Subcutaneous adipose tissue (tissue), 4 donors: ENCODE data around the gene TNIP1. TPM values are rescaled to one million over a fixed set of nuclear protein-coding genes. Genes with fewer than 3 reads are reported as not detected.

Experiments used
- total RNA-seq, 4 donors: library from RNA; depleted of rRNA; stranded (reverse); fragments of >200 nt; gene quantifications; one replicate each; pipeline ENCODE4 v1.1.0, GENCODE V29; 2016
- TF ChIP-seq, protein P1 (sequence below): fragments of 450-650 bp; IDR thresholded peaks from one replicate; pipeline ENCODE4 v1.5.1; 2016; ENCODE audit warnings: low read depth, mild to moderate bottlenecking, control low read depth, antibody characterized with exemption, moderate library complexity

The TNIP1 gene
- total RNA-seq, 4 donors from 2014 or later, result 97.1 to 376 (median 190) TPM

DNA sequence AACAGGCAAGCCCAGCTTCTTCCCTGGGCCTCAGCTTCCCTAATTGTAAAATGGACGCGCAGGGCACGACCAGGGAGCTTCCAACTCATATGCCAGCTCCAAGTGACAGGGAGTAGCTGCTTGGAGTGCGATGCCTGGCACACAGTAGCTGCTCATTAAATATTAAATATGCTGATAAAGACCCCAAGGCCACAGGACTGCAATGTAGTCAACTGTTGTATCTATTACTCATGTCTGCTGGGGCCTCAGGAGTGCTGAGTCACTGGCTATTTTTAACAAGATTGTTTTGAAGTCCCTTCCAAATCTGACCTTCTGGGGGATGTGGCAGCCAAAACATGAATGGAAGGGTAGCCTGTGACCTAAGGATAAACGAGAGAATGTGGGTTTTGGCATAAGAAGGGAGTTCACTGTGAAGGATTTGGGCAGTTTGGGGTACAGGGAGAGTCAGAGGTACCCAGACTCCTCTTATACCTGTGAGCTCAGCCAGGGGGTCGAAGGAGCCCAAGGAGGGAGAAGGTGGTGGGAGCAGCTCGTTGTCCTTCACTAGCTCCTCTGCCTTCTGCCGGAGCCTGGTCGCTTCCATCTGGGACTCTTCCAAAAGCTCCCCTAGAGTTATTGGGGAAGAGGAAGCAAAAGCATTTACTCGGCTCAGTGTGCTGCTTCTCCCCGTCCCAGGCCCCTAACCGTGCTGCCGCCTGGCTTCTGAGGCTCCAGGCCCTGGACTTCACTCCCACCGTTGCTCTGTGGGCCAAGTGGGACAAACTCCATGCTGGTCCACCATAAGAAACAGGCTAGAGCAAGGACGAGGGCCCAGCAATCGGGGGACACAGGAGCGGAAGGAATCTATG, 17.5 kb downstream of the TNIP1 start:
- TF ChIP-seq, protein P1, sequence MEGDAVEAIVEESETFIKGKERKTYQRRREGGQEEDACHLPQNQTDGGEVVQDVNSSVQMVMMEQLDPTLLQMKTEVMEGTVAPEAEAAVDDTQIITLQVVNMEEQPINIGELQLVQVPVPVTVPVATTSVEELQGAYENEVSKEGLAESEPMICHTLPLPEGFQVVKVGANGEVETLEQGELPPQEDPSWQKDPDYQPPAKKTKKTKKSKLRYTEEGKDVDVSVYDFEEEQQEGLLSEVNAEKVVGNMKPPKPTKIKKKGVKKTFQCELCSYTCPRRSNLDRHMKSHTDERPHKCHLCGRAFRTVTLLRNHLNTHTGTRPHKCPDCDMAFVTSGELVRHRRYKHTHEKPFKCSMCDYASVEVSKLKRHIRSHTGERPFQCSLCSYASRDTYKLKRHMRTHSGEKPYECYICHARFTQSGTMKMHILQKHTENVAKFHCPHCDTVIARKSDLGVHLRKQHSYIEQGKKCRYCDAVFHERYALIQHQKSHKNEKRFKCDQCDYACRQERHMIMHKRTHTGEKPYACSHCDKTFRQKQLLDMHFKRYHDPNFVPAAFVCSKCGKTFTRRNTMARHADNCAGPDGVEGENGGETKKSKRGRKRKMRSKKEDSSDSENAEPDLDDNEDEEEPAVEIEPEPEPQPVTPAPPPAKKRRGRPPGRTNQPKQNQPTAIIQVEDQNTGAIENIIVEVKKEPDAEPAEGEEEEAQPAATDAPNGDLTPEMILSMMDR, result no peak

DNA sequence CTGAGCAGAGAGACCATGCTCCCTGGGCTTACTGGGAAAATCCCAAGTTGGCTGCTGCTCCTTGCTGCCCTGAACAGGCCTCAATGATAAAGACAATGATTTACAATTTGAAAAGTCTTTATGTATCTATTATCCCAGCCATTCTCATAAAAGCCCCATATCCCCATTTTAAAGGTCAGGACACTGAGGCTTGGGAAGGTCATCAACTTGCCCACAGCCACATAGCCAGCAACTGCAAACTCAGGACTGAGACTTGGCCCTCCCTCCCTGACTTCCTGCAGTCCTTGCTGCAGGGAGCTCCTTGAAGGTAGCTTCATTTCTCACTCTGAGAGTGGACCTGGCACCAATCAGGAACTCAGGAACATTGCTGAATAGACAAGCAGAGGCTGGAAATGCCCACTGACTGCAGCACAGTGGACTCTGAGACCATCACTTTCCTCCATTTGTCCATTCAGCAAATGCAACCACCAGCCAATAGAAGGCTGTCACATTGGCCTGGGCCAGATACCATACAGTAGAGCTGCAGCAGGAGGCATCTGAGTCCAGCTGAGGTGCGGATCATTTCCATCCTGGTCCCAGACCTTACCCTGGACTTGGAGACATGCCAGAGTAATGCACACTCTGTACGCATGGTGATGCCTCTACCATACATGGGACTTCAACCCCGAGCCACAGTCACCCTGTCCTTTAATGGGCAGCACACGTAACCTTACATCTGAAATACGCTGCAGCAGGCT, 18.3 kb downstream of the TNIP1 start:
- TF ChIP-seq, protein P1, result no peak

DNA sequence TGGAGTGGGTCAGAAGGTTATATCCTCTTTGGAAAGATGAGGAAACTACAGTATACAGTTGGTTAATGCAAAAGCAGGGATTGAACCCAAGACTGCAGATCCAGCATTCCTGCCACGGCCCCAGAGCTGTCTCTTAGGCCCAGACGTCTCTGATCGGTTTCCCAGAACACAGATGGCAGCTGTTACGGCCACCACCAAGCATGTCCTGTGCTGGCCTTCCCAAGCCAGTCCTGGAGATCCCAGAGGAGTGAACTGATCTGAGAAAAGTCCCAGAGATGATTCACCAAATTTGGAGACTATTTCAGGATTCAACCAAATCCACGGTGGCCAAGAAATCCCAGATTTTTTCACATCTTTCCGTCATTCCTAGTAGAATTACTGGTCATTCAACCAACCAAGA, 20.1 kb downstream of the TNIP1 start:
- TF ChIP-seq, protein P1, result no peak

DNA sequence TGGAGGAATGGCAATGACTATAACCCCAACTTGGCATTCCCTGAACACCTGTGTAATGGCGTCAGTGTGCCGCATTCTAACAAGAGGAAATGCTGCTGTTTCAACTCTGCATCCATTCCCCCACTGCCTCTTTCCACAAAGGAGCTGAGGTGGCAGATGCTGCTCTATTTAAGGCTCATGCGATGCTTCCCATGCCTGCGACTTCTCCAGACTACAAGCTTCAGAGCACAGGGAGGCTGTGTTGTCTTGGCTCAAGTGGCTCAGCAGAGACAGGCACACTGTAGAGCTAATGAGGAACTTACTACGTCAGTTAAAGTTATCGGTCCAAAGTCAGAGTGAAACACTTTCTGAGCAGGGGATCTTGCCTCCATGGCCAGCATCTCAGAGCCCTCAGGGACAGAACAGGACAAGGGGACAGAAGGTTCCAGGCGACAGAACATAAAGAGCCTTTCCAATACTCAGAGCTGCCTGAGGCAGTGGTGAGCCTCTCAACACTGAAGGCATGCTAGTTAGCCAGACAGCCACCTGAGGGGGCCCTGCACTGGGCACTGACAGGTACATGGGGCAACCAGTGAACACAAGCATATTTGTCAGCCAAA, 21.8 kb downstream of the TNIP1 start:
- TF ChIP-seq, protein P1, result no peak

DNA sequence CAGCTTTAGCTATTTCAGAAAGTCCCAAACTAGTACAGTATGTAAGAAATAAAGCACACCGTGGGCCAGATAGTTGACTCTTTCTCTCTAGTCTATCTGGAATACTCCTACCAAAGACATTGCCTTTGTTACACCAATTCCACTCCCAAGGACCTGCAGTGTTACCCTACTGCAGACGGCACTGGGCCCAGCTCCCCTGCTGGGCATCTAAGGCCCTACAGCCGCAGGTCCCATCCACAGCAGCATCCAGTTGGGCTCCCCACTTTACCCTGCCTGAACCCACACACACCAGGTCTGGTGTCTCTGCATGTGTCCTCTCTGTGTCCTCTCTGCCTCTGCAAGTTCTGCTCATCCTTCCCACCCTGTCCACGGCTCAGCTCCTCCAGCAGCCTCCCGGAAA, 22.5 kb downstream of the TNIP1 start:
- TF ChIP-seq, protein P1, result no peak

DNA sequence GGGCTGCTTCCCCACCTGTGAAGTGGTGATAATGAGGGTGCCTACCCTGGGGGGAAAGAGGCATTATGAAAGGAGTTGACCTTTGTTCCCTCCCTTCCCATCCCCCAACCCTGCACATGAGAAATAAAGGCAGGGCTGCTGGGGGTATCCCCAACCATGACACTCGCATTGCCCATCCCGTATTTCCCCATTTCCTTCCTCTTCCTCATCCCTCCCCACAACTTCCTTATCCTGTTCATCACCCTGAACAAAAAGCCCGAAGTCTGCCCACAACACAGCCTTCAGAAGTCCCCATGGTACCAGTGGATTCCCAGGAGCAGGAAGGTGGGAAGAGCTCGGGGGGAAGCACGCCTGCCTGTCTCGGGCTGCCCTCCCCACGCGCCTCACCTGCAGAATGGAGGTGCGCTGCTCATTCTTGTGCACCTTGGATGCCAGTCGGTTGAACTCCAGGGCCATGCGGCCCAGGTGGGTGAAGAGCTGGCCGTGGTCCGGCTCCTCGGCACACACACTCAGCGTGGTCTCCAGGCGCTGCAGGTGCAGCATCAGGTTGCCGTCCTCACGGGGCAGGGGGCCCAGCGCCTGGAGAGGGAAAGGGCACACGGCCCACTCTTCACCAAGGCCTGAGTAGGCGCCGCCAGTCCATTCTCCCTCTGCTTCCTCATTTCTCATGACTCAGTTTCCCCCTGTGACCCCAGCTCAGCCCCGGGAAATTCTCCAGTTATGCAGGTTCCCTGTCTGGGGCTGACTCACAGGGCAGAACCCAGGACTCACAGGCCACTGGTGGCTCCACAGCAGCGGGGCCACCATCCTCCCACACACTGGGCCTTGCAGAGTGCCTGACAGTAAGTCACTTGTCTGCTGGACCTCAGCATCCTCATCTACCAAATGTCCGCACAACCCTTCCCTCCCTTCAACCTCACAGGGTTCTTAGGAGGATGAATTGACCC, 24.2 kb downstream of the TNIP1 start:
- TF ChIP-seq, protein P1, result no peak
